Esophagus squamous epithelium (tissue), 4 donors: ENCODE measurements around the gene TTC13.

Experiments
- CTCF ChIP-seq, 6 experiments: fragments of 450-650 bp in 4 of 6; fragments of 200-600 bp in 2 of 6; sonication (generic) in 2 of 6; IDR thresholded peaks; one replicate each; pipeline ENCODE4 v1.5.1; 2016 to 2019; ENCODE audit warnings: antibody characterized with exemption in 6 of 6, mild to moderate bottlenecking in 4 of 6, moderate library complexity in 4 of 6
- POLR2A ChIP-seq, 4 donors: fragments of 450-650 bp; IDR thresholded peaks; one replicate each; pipeline ENCODE4 v1.6.1; 2017; ENCODE audit warnings: antibody characterized with exemption in 4 of 4, mild to moderate bottlenecking in 4 of 4, moderate library complexity in 3 of 4

- TF ChIP-seq CTCF (IDR thresholded peaks at IDR 0.05) (no peak), POLR2A (IDR thresholded peaks at IDR 0.05) (no peak)
Measured at GRCh38 chr1:230878591-230878990, 100.1 kb downstream of the TTC13 start.
